Lower lobe of right lung (tissue), 2 donors: Measurements from ENCODE around the gene MPL. TPM values are rescaled to one million over a fixed set of nuclear protein-coding genes. Genes with fewer than 3 reads are reported as not detected.

Source experiments
- ATAC-seq, 2 donors: fragments of 200-7000 bp; cut with Tn5 transposase; one replicate each; pipeline ENCODE4 v1.9.1; 2020 to 2022; ENCODE audit warnings: mild to moderate bottlenecking in 2 of 2, moderate library complexity in 2 of 2
- DNase-seq: peaks from one replicate; pipeline ENCODE4 v3.0.0-alpha.2; 2020
- H3K27ac ChIP-seq: fragments of 200-600 bp; one replicate; pipeline ENCODE4 v1.8.0; 2022
- H3K27me3 ChIP-seq: fragments of 200-600 bp; one replicate; pipeline ENCODE4 v1.8.0; 2022; ENCODE audit warnings: low read depth
- H3K36me3 ChIP-seq: fragments of 200-600 bp; one replicate; pipeline ENCODE4 v1.8.0; 2022; ENCODE audit warnings: mild to moderate bottlenecking
- H3K4me1 ChIP-seq: fragments of 200-600 bp; one replicate; pipeline ENCODE4 v1.8.0; 2022
- H3K4me3 ChIP-seq: fragments of 200-600 bp; one replicate; pipeline ENCODE4 v1.8.0; 2022; ENCODE audit warnings: mild to moderate bottlenecking
- H3K9me3 ChIP-seq: fragments of 200-600 bp; one replicate; pipeline ENCODE4 v1.8.0; 2022
- CTCF ChIP-seq: fragments of 200-600 bp; IDR thresholded peaks from one replicate; pipeline ENCODE4 v1.8.0; 2022; ENCODE audit warnings: antibody characterized with exemption, mild to moderate bottlenecking
- intact Hi-C: fragments of 100-400 bp; cut with DNase I; formaldehyde crosslinking; loops from one replicate; pipeline ENCODE4 v1.11.0; 2022
- long read RNA-seq: library from polyadenylated mRNA; unstranded; transcript quantifications from one replicate; pipeline ENCODE4 v2.0.0, GENCODE V29; 2021
- total RNA-seq: library from RNA; stranded (reverse); fragmentation: NEBNext Ultra II Directional; extraction: Animal tissue kit (Norgen Biotek cat#: 25700); gene quantifications from one replicate; pipeline ENCODE4 v1.2.1, GENCODE V29; 2021
- donor health status: DM: no; HTN: yes; CAD: no; lungs with severe emphysema.

MPL gene
- 0.65 TPM for total RNA-seq
- long read RNA-seq, partial matches to known transcripts: 0 of 1 reads
- long read RNA-seq, other reads (novel, unspliced or antisense): 1 of 1 reads

- Histone ChIP-seq H3K9me3 (no peaks in the 10 kb centered on the region), H3K27ac (no peak within 1 kb of the TSS), H3K36me3 (no peaks in the 10 kb centered on the region), H3K4me3 (no peak within 1 kb of the TSS), H3K4me1 (no peaks in the 10 kb centered on the region), H3K27me3 (no peaks in the 10 kb centered on the region)
- ATAC-seq (peak in 1 of 2 donors; percentile 7), DNase-seq (no peak)
- intact Hi-C loops: no loop called here
- no peak for TF ChIP-seq CTCF
Measured at GRCh38 chr1:43337588-43337987, at the start of gene MPL. MPL (plus strand) TSS chr1:43337818; CDS start chr1:43337849, 31 bp downstream.

- peak; percentile 17 for DNase-seq
- no peak overlapping the region for H3K27ac ChIP-seq
- intact Hi-C loops: no loop called here
Measured at GRCh38 chr1:43288058-43288784, 49.4 kb upstream of the MPL start.

GRCh38 chr1:43288785-43289706 lies 48.6 kb upstream of the MPL start:
- no peak for DNase-seq

More at GRCh38 chr1:43288058-43288784, 49.4 kb upstream of the MPL start:
- Histone ChIP-seq H3K36me3 (no peaks in the 10 kb centered on the region), H3K9me3 (no peaks in the 10 kb centered on the region), H3K4me3 (no peak overlapping the region), H3K4me1 (no peaks in the 10 kb centered on the region), H3K27me3 (no peaks in the 10 kb centered on the region)
- no peak for TF ChIP-seq CTCF
- ATAC-seq: no peak

GRCh38 chr1:43292216-43292615 lies 45.4 kb upstream of the MPL start:
- Histone ChIP-seq H3K27ac (no peak overlapping the region), H3K9me3 (no peaks in the 10 kb centered on the region), H3K4me3 (no peak overlapping the region), H3K27me3 (no peaks in the 10 kb centered on the region), H3K36me3 (no peaks in the 10 kb centered on the region), H3K4me1 (peaks cover 31% of the 10 kb centered on the region)
- no peak for ATAC-seq
- TF ChIP-seq CTCF: no peak
- no peak for DNase-seq
- intact Hi-C loops: no loop called here

More at GRCh38 chr1:43288785-43289706, 48.6 kb upstream of the MPL start:
- ATAC-seq: no peak
- Histone ChIP-seq H3K4me1 (peaks cover 8% of the 10 kb centered on the region), H3K27me3 (no peaks in the 10 kb centered on the region), H3K36me3 (no peaks in the 10 kb centered on the region), H3K4me3 (no peak overlapping the region), H3K27ac (no peak overlapping the region), H3K9me3 (no peaks in the 10 kb centered on the region)
- no peak for TF ChIP-seq CTCF
- intact Hi-C loops: no loop called here

GRCh38 chr1:43292679-43293078 lies 44.9 kb upstream of the MPL start:
- DNase-seq (no peak), ATAC-seq (no peak)
- Histone ChIP-seq H3K27ac (no peak overlapping the region), H3K4me3 (no peak overlapping the region), H3K36me3 (no peaks in the 10 kb centered on the region), H3K9me3 (no peaks in the 10 kb centered on the region), H3K4me1 (peaks cover 31% of the 10 kb centered on the region), H3K27me3 (no peaks in the 10 kb centered on the region)
- no peak for TF ChIP-seq CTCF
- intact Hi-C loops: no loop called here
